ENCODE measurements around the gene SNRPE. TPM values are rescaled to one million over a fixed set of nuclear protein-coding genes. Genes with fewer than 3 reads are reported as not detected.

SNRPE gene
- total and polyA plus RNA-seq, 7 donors = 23.1 to 140 (median 66.0) TPM

- 62 to 87% methylated on average over 3 of the region's 3 CpGs for WGBS, 2 donors
- no peak for TF ChIP-seq CTCF (IDR thresholded peaks at IDR 0.05)
- TF ChIP-seq POLR2A (IDR thresholded peaks at IDR 0.05) = no peak
- no peak for TF ChIP-seq EP300 (IDR thresholded peaks at IDR 0.05)
- TF ChIP-seq POLR2AphosphoS5 (IDR thresholded peaks at IDR 0.05) = no peak
- no peak for DNase-seq
- Histone ChIP-seq H3K9me3 (no peaks in the 10 kb centered on the region), H3K36me3 (no peaks in the 10 kb centered on the region), H3K27me3 (no peaks in the 10 kb centered on the region), H3K4me3 (no peak overlapping the region), H3K27ac (no peak overlapping the region), H3K4me1 (no peaks in the 10 kb centered on the region)
- intact Hi-C loops (cut with DNase I) = no loop called here
These were observed 54.4 kb downstream of the SNRPE start for GRCh38 chr1:203915811-203916210.

GRCh38 chr1:203916756-203917155 lies 55.4 kb downstream of the SNRPE start:
- no peak for DNase-seq
- Histone ChIP-seq H3K4me1 (no peaks in the 10 kb centered on the region), H3K9me3 (no peaks in the 10 kb centered on the region), H3K36me3 (no peaks in the 10 kb centered on the region), H3K4me3 (no peak overlapping the region), H3K27ac (no peak overlapping the region), H3K27me3 (no peaks in the 10 kb centered on the region)
- intact Hi-C loops (cut with DNase I) = no loop called here
- TF ChIP-seq EP300 (IDR thresholded peaks at IDR 0.05) (no peak), CTCF (IDR thresholded peaks at IDR 0.05) (no peak), POLR2A (IDR thresholded peaks at IDR 0.05) (no peak), POLR2AphosphoS5 (IDR thresholded peaks at IDR 0.05) (no peak)
- 76 to 87% methylated on average over 2 of the region's 2 CpGs for WGBS, 2 donors

Small RNA genes lying within 50 kb of the gene (small RNA-seq; reads per million reads assigned to genes)
- gene HSPE1P6 = 0 reads per million in 3 donors

Other genes starting within 250 kb of the SNRPE start
- gene ATP2B4, start 234.8 kb upstream of the SNRPE start, total RNA-seq = 100 to 1,000 TPM; 229 to 595 (median 347) TPM
- 10 to 100 TPM in 1 of 3 donors, 1 to 10 TPM in 2; 1.6 to 34.5 (median 4.2) TPM for gene ATP2B4, start 234.8 kb upstream of the SNRPE start, polyA plus RNA-seq
- gene LAX1, start 96.4 kb upstream of the SNRPE start, total RNA-seq = 1 to 10 TPM in 1 of 4 donors, under 1 TPM in 1, not detected in 2; 0.83 to 1.1 TPM
- 1 to 10 TPM in 1 of 3 donors, under 1 TPM in 1, not detected in 1; 0.60 to 3.6 TPM for gene LAX1, start 96.4 kb upstream of the SNRPE start, polyA plus RNA-seq
- gene ZBED6, start 66.0 kb upstream of the SNRPE start, total RNA-seq = 10 to 100 TPM; 11.0 to 21.4 (median 19.6) TPM
- gene ZBED6, start 66.0 kb upstream of the SNRPE start, polyA plus RNA-seq = 1 to 10 TPM in 2 of 3 donors, under 1 TPM in 1; 0.60 to 4.0 (median 1.6) TPM
- gene ZC3H11A, start 66.0 kb upstream of the SNRPE start, total RNA-seq = 100 to 1,000 TPM in 1 of 4 donors, 10 to 100 TPM in 3; 84.9 to 111 (median 88.6) TPM
- gene ZC3H11A, start 66.0 kb upstream of the SNRPE start, polyA plus RNA-seq = 10 to 100 TPM; 17.8 to 44.3 (median 19.2) TPM
- 10 to 100 TPM; 28.5 to 58.4 (median 30.0) TPM for gene SOX13, start 211.5 kb downstream of the SNRPE start, total RNA-seq
- 10 to 100 TPM in 1 of 3 donors, 1 to 10 TPM in 2; 9.6 to 15.5 (median 9.7) TPM for gene SOX13, start 211.5 kb downstream of the SNRPE start, polyA plus RNA-seq